Esophagus muscularis mucosa (tissue), 3 donors: ENCODE results near the gene AWAT1.

Experiments used
- CTCF ChIP-seq, 3 experiments: fragments of 200-600 bp in 2 of 3; fragments of 450-650 bp in 1 of 3; sonication (generic) in 2 of 3; IDR thresholded peaks; one replicate each; pipeline ENCODE4 v1.5.1; 2017 to 2019; ENCODE audit warnings: antibody characterized with exemption in 3 of 3, mild to moderate bottlenecking in 2 of 3, moderate library complexity in 1 of 3
- POLR2A ChIP-seq: fragments of 450-650 bp; IDR thresholded peaks from one replicate; pipeline ENCODE4 v1.6.1; 2017; ENCODE audit warnings: antibody characterized with exemption, moderate library complexity, mild to moderate bottlenecking, low read depth
- POLR2AphosphoS5 ChIP-seq, 2 donors: sonication (generic); formaldehyde crosslinking; IDR thresholded peaks; one replicate each; pipeline ENCODE4 v1.6.1; 2017; ENCODE audit warnings: antibody characterized with exemption in 2 of 2

GRCh38 chrX:70219938-70220764 is 14.3 kb upstream of the AWAT1 start:
- TF ChIP-seq CTCF (IDR thresholded peaks at IDR 0.05) (no peak), POLR2AphosphoS5 (IDR thresholded peaks at IDR 0.05) (no peak), POLR2A (no peak)
